Retinal pigment epithelial cell (primary cell): ENCODE measurements around the gene RREB1.

Experiments
- DNase-seq: peaks from one replicate; pipeline ENCODE4 v3.0.0-alpha.2; 2010; ENCODE audit warnings: low read depth
- H3K4me3 ChIP-seq: 2 replicates; pipeline ENCODE4 v1.5.1; 2011; ENCODE audit warnings: mild to moderate bottlenecking, low read length, control low read depth, moderate library complexity
- CTCF ChIP-seq: conservative IDR thresholded peaks from 2 replicates; pipeline ENCODE4 v1.5.1; 2011; ENCODE audit warnings: low read depth, low read length, control low read depth, inconsistent platforms

Gene RREB1

GRCh38 chr6:7107578-7108195, at the start of gene RREB1:
TSS of gene RREB1 (plus strand) at chr6:7107961. CDS start at chr6:7181912, 73,951 bp downstream.
- peak within 1 kb of the TSS; percentile 94 for H3K4me3 ChIP-seq
- no peak for TF ChIP-seq CTCF
- no peak for DNase-seq

- no peak overlapping the region for H3K4me3 ChIP-seq
- TF ChIP-seq CTCF: no peak
- DNase-seq: peak; percentile 68
Observed at GRCh38 chr6:7058250-7058923, 49.4 kb upstream of the RREB1 start.

GRCh38 chr6:7060769-7061516, 46.8 kb upstream of the RREB1 start:
- H3K4me3 ChIP-seq: no peak overlapping the region
- no peak for DNase-seq
- no peak for TF ChIP-seq CTCF

GRCh38 chr6:7062451-7063162, 45.2 kb upstream of the RREB1 start:
- DNase-seq: no peak
- no peak for TF ChIP-seq CTCF

GRCh38 chr6:7067305-7067704, 40.5 kb upstream of the RREB1 start:
- DNase-seq: no peak
- TF ChIP-seq CTCF: no peak
- H3K4me3 ChIP-seq: no peak overlapping the region

More at GRCh38 chr6:7062451-7063162, 45.2 kb upstream of the RREB1 start:
- H3K4me3 ChIP-seq: no peak overlapping the region

- no peak for TF ChIP-seq CTCF
- no peak overlapping the region for H3K4me3 ChIP-seq
- no peak for DNase-seq
Observed at GRCh38 chr6:7071405-7071804, 36.4 kb upstream of the RREB1 start.
